NCI-H2171 treated with DMSO at 0.1 percent for 48 hours (cell line): ENCODE results near the gene PCOLCE2.

Experiments
- DNase-seq: peaks from one replicate; lab custom pipeline; 2025; lab: John Stamatoyannopoulos, UW

Gene PCOLCE2

DNA sequence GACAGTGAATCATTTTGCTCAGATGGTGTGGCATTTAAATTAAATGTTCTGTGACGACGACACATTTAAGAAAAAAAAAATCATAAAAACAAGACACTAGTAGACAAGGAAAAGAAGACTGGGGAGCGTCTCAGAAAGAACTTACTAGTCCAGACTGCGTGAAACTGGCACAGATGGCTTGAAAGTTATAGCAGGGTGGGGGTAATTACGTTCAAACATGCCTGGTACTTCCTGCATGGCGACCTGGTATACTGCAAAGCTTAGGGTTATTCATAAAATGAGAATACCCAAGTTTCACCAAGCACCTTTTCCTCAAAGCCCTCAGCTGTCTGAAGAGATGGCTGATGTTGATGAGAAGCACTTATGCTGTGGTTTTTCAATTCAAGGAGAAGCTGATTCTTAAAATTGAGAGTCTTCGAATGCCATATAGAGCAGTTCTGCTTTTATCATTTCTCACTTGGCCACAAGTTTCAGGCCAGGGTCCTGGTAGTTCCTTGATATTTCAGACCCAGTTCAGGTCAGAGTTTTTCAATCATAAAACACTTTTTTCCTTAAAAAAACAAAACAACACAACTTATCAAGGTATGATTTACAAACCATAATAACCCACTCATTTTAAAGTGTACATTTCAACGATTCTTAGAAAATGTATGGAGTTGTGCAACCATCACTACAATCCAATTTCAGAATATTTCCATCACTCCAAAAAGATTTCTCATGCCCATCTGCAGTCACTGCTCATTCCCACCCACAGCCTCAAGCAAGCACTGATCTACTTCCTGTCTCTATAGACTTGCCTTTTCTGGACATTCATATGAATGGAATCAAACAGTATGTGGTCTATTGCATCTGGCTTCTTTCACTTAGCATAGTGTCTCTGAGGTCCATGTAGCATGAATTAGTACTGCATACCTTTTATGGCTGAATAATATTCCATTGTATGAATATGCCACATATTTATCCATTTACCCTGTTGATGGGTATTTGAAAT is 24.7 kb downstream of the PCOLCE2 start:
- DNase-seq = peak; percentile 80

DNA sequence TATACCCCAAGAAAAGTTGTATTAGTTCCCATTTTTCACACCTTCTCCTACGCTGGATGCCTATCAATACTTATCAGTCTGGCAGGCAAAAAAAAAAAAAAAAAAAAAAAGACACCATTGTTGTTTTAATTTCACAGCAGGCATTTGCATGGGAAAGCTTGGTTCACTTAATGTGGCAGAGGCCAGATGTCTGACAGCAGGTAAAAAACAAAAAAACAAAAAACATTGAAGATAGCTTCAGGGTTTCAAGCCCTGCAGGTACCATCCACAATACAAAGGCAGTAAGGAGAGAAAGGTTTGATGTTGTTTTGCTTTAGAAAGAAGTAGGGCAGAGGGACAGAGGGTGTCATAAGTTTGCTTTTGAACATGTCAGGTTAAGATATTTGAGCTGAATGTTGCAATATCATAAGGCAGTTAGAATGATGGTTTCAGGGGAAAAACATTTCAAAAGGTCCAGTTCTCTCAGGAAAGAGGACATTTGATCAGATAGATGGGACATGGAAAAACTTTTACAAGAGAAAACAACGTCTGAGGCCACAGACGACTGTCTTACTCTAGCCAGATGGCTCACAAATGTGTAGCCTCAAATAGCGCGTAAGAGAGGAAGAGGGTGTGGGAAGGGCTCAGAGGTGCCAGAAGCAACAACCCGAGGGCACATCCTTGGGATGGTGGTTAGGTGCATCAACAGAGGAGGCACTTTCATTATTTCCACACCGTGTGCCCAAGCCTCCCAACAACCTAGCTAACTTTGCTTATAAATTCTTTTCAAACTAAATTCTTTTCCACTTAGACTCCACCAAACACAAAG is 25.7 kb downstream of the PCOLCE2 start:
- peak; percentile 90 for DNase-seq

GRCh38 chr3:142861926-142862325 is 27.0 kb downstream of the PCOLCE2 start:
- DNase-seq = no peak

DNA sequence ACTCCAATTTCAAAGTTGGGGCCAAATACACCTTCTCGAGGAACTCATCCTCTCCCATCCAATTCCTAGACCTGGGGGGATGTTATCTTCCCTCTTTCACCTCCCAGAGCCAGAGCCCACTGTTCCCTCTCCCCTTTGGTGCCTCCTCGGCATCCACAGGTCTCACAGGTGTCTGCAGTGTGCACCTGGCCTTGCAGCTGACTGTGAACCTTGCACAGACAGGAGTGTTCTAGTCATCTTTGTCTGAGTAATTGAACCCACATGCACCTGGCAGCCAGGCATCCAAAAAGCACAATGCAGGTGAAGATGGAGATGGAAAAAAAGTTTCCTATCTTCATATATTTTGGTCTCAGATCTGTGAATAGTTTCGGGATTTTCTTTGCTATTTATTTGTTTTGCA is 30.8 kb downstream of the PCOLCE2 start:
- DNase-seq = peak; percentile 24

DNA sequence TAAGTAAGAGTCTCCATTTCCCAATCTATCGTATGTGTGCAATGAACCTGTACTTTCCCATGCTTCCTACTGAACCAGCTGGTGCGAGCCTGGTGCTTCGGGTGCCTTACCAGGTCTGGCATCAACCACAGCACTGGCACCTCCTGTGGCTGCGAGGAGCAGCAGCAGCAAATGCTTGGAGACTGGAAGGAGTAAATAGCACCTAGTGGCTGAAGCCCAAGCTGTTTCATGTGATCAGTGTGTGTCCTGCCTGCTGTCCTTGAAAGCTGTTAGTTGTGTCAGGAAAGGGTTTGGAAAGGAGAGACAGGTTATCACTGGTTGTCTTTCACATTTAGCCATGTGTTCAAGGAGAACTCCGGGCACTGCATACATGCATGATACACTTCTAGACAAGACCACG is 31.8 kb downstream of the PCOLCE2 start:
- DNase-seq = peak; percentile 96

- DNase-seq = no peak
Measured at GRCh38 chr3:142853270-142854168, 35.4 kb downstream of the PCOLCE2 start.

- no peak for DNase-seq
Measured at GRCh38 chr3:142852009-142852408, 36.9 kb downstream of the PCOLCE2 start.

- DNase-seq = peak; percentile 95
Measured at GRCh38 chr3:142850395-142851023, 38.4 kb downstream of the PCOLCE2 start.

DNA sequence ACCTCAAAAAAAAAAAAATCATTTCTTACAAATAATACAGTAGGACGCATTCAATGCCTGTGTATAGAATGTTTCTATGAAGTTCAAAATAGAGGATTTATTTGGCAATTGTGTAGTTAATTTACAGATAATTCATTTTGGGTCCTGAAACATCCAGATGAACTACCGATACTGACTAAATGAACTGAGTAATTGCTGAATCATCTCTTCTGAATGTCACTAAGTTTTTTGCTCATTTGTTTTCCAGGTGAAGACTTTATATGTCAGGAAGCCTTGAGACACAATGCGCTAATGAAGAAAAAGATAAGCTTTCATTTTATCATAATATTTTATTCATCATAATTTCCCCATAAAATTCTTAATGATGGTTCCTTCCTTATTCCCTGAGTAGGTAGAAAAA is 39.7 kb downstream of the PCOLCE2 start:
- no peak for DNase-seq

DNA sequence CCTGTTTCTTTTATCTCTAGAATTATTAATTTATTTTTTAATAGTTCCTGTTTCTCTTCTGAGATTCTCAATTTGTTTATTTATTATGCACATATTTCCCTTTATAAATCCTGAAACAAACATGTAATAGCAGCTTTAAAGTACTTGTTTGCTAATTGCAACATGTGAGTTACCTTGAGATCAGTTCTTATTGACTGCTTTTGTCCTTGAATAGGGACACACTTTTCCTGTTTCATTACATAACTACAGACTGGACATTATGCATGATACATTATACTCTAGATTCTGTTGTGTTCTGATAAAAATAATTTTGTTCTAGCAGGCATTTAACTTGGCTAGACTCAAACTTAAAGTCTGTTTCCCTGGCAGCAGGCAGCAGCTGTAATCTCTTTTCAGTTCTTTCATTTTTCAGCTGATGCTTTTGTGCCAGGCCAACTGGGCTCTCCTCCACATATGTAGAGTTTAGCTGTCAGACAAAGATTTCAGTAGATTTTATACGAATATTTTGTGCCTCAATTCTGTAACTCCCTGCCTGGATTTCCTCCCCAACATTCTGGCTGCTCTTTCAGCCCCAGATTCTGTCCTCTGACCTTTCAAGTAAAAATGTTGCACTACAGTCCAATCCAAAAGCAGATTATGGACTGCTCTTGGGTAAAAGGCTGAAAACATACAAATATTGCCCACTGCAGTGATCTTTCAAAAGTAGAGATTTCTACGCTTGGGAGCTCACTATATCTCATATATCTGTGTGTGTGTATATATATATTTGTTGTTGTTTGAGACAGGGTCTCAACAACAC is 41.9 kb downstream of the PCOLCE2 start:
- DNase-seq = no peak

- no peak for DNase-seq
Measured at GRCh38 chr3:142844339-142844977, 44.4 kb downstream of the PCOLCE2 start.

GRCh38 chr3:142839831-142840230 is 49.1 kb downstream of the PCOLCE2 start:
- no peak for DNase-seq

DNA sequence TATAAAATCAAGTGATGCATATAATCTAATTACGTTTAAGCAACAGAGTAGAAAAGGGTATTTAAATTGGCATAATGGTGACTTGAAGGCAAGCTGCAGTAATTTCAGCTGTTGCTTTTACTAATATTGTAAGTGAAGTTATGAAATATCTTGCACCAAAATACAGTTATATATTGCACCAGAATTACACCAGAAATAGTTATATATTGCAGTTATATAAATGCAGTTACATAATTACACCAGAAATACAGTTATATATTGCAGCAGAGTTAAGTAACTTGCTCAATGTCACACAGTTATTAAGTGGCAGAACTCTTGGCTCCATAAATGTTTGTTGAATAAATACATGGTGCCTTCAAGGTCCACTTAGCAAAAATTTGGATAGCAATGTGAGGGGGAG is 51.4 kb downstream of the PCOLCE2 start:
- DNase-seq = no peak

GRCh38 chr3:142828703-142829305 is 60.1 kb downstream of the PCOLCE2 start:
- peak; percentile 77 for DNase-seq

- no peak for DNase-seq
Measured at GRCh38 chr3:142819179-142819578, 69.7 kb downstream of the PCOLCE2 start.

DNA sequence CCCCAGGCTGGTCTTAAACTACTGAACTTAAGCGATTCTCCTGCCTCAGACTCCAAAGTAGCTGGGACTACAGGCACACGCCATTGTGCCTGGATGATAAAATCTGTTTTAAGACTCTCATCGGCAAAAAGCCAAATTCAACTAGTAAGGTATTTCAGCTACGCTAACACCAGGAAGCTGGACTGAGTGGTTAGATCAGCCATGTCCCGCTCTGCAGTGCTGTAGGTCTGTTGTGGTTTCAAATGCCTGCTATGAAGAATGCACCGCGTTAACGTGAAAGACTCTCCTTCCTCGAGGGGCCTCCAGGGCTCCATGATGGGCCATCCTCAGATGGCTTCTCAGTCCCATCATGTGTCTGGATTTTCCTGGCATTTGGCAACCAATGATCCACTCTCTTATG is 70.2 kb downstream of the PCOLCE2 start:
- no peak for DNase-seq

- no peak for DNase-seq
Measured at GRCh38 chr3:142817897-142818296, 71.0 kb downstream of the PCOLCE2 start.

GRCh38 chr3:142817356-142817755 is 71.5 kb downstream of the PCOLCE2 start:
- DNase-seq = no peak

GRCh38 chr3:142815803-142816202 is 73.1 kb downstream of the PCOLCE2 start:
- DNase-seq = no peak

DNA sequence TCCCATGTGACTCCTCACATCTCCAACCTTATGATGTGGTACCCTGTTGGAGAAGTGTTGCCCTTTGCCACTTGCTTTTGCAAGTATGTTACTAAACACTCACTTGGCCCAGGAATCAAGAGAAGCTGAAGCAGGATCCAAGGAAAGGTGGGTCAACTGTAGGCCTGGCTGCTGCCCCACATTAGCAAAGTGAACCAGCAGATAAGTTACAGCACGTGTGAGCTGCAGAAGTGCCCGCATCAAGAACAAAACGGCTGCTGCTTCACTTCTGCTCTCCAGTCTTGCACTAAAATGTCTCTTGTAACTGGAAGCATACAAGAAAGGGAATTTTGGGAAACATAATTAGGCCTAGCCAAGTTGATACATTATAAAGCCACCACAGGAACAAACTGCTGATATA is 79.6 kb downstream of the PCOLCE2 start:
- no peak for DNase-seq
